C4-2B (cell line): ENCODE results near the gene GGA2.

Source experiments
- H3K27ac ChIP-seq: fragments of 450-650 bp; 2 replicates; pipeline ENCODE4 v1.5.1; 2017
- ZFX ChIP-seq: fragments of 450-650 bp; IDR thresholded peaks from 2 replicates; pipeline ENCODE4 v1.6.1; 2017
- TF ChIP-seq, protein P1 (sequence below): fragments of 450-650 bp; conservative IDR thresholded peaks from 2 replicates; pipeline ENCODE4 v1.5.1; 2017; ENCODE audit warnings: mild to moderate bottlenecking

GGA2 gene

GRCh38 chr16:23532448-23532847 is 22.2 kb upstream of the GGA2 start:
- no peak overlapping the region for H3K27ac ChIP-seq
- no peak for TF ChIP-seq ZFX
- TF ChIP-seq, protein P1, sequence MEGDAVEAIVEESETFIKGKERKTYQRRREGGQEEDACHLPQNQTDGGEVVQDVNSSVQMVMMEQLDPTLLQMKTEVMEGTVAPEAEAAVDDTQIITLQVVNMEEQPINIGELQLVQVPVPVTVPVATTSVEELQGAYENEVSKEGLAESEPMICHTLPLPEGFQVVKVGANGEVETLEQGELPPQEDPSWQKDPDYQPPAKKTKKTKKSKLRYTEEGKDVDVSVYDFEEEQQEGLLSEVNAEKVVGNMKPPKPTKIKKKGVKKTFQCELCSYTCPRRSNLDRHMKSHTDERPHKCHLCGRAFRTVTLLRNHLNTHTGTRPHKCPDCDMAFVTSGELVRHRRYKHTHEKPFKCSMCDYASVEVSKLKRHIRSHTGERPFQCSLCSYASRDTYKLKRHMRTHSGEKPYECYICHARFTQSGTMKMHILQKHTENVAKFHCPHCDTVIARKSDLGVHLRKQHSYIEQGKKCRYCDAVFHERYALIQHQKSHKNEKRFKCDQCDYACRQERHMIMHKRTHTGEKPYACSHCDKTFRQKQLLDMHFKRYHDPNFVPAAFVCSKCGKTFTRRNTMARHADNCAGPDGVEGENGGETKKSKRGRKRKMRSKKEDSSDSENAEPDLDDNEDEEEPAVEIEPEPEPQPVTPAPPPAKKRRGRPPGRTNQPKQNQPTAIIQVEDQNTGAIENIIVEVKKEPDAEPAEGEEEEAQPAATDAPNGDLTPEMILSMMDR = no peak

DNA sequence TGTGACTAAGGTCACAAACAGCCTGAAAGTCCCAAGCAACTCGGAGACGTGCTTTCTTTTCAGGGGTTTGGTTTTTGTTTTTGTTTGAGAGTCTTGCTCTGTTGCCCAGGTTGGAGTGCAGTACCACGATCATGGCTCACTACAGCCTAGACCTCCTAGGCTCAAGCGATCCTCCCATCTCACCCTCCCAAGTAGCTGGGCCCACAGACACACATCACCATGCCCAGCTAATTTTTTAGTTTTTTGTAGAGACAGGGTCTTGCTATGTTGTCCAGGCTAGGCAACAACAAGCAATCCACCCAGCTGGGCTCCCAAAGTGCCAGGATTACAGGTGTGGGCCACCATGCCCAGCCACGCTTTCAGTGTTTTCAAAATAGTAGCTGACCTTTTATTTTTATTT is 19.8 kb upstream of the GGA2 start:
- TF ChIP-seq, protein P1 = no peak
- no peak for TF ChIP-seq ZFX
- no peak overlapping the region for H3K27ac ChIP-seq

DNA sequence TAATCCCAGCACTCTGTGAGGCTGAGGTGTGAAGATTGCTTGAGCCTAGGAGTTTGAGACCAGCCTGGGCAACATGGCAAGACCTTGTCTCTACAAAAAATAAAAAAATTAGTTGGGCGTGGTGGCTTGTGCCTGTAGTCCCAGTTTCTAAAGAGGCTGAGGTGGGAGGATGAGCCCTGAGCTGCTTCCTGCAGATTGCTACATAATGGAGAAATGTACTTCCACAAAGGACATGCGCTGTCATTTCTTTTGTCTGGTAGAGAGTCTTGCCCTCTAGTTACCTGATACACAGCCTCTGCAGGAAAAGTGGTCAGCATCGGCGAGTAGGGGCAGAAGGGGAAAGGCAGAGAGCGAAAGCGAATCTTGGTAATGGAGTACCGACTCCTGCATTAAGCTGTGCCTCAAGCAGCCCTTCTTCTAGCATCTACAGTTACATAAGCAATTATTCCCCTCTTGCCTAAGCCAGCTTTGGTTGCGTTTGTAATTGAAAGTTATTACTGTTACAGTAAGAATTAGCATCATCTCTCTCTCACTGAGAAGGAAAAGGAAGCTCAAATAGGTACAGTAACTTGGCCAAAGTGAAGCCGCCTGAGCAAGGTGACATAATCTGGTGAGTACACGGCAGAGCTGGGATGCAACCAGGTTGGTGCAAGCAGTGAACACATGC is 18.5 kb upstream of the GGA2 start:
- TF ChIP-seq, protein P1 = no peak
- TF ChIP-seq ZFX = no peak
- no peak overlapping the region for H3K27ac ChIP-seq

GRCh38 chr16:23527961-23528643 is 17.8 kb upstream of the GGA2 start:
- no peak overlapping the region for H3K27ac ChIP-seq
- TF ChIP-seq ZFX = no peak
- TF ChIP-seq, protein P1 = no peak

DNA sequence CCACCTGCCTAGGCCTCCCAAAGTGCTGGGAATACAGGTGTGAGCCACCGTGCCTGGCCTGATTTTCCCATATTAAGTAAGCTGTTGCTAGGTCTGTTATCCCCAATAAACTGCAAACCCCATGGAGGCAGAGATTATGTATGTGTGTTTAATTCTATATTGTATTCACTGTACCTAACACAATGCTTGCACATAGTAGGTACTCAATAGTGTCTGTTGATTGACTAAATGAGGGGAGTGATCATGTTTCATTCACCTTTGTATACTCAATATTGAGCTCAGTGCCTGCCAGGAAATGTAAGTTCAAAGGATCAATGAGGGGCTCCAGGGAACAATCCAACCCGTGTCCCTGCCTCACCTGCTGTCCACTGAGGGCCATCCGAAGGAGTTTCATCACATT is 14.6 kb upstream of the GGA2 start:
- no peak overlapping the region for H3K27ac ChIP-seq
- no peak for TF ChIP-seq ZFX
- TF ChIP-seq, protein P1 = no peak

GRCh38 chr16:23523876-23524385 is 13.6 kb upstream of the GGA2 start:
- H3K27ac ChIP-seq = no peak overlapping the region
- TF ChIP-seq ZFX = no peak
- TF ChIP-seq, protein P1 = no peak

DNA sequence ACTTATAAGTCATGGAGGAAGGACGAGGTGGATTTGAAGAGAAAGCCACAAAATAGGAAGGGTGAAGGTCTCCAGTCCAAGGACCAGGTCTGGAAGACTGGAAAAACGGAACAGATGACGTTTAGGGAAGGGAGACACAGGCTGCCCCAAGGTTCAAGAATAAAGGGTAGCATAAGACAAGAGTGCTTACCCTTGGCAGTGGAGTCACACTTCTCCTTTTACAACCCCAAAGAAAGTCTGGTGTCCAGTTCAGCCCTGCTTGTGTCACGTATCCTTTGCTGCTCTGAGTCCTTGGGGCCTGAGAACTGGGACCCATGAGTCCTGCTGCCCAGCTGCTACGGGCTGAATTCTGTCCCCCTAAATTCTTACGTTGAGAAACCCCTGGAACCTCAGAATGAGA is 13.0 kb upstream of the GGA2 start:
- TF ChIP-seq, protein P1 = no peak
- TF ChIP-seq ZFX = no peak

More for the DNA sequence above, 13.0 kb upstream of the GGA2 start:
- no peak overlapping the region for H3K27ac ChIP-seq
